NCI-H2107 (cell line): ENCODE data around the gene FGFBP1.
"Not testable (repeated sequence)": the region's sequence is repeated elsewhere in the genome, so short reads cannot be mapped to it uniquely, and the experiment has no call there.

ENCODE experiments used
- DNase-seq: peaks from one replicate; lab custom pipeline; 2025; lab: John Stamatoyannopoulos, UW

FGFBP1 gene

DNA sequence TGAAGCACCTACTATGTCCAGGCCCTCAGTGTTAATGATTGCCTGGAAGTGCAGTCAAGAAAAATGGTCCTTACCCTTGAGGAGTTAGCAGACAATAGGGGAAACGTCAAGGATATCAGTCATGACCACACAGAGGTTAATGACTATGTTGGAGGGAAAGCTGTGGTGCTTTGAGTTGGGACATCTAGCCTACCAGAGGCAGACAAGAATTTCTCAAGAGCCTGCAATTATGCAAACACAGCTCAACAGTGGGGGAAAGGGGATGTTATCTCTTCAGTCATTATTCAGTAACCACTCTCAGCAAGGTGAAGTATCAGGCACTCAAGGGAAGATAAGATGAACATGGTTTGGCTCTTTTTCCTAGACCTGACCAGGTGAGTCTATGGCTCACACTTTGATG lies 7.0 kb upstream of the FGFBP1 start:
- DNase-seq, result no peak

DNA sequence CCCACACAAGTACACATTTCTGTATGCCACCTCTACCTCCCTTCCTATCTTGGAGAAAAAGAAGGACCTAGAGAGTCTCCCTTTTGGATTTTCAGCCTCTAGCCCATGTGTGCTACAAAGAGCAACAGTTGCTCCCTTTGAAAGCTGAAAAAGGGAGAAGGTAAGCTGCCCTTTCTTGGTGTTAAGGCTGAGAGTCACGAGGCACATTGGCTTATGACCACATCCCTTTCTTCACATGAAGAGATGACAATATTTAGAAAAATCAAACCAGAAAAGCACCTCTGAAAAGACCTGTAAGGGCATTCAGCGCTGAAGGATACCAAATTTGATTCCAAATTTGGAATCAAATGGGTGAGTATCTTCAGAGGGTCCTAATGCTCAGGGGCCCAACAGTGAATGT lies 6.4 kb upstream of the FGFBP1 start:
- no peak for DNase-seq

DNA sequence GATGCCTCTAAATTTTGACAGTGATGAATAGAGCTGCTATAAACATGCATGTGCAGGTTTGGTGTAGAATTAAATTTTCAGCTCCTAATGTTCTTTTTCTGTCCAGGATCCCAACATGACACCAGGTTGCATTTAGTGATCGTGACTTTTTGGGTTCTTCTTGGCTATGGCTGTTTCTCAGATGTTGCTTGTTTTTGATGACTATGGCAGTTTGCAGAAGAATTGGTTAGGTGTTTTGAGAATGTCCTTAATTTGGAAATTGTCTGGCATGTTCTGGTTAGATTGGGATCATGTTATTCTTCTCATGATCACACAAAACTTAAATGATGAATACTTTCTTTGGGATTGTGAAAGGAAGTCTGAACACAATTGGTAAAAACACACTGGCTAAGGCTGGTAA lies 3.7 kb upstream of the FGFBP1 start:
- DNase-seq, result no peak

DNA sequence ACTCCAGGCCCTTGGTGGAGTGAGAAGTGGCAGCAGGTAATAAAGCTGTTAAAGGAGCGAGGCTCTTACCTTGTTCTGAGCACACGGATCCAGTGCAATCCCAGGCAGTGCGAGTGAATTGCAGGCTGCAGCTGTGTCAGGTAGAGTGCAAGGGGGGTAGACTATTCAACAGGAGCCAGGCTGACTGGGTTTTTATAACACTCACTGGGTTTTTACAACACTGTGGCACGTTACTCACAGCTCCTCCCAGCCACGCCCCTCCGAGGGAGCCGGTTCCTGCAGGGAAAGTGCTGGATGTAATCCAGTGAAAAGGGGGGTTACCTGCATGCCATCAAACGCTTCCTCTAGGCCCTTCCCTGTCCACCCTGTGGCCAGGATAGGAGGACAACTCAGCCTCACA lies 358 bp downstream of the FGFBP1 start:
- DNase-seq, result no peak

DNA sequence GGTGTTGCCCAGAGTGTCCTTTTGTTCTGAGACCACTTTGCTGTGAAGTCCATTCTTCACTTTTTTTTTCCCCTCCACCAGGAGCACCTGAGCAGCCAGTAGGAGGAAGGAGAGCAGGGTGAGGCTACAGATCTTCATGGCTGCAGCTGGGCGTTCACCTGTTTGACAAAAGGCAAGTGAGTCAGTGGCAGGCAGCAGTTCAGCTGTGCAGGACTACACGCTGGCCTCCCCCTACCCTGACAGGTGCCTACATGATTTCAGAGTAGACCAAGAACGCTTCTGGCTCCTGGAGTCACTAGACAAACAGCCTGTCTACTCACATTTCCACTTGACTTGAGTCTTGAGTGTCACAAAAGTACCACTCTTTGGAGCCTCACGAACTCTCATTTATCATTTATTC lies 2.0 kb downstream of the FGFBP1 start:
- no peak for DNase-seq

DNA sequence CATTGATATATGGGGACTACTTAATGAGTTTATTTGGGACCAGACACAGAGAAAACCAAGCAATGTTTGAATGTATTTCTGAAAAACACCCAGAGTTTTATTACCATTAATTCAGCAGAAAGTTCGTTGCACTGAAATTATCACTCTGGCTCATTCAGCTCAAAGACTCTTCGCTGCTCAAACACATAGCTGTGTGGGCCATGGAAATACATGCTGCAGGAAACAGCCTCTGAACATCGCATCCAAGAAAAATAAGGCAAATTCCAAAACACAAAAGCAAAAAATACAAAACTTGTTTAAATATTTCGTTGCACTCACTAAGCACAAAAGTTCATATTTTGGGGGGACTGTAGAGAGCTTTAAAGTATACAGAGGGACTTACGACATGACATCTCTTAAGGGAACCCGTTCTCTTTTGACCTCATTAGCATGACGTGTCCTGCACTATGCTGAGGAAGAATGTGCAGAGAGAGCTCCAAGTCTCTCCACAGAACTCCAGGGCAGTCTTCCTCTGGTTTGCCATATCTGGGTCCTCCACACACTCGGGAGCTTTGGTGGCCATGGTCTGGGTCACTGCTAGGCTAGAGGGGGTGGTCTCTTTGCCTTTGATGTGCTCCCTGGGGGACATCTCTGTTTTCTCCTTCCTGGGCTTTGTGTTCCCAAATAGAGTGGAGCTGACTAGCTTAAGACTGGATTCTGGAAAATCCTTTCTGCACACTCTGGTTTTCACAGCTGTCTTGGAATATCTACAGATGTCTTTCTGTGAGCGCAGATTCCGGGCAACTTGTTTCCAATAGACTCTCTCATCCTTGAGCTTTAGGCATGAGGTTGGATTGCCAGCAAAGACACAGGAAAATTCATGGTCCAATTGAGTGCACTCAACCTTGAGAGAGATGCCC lies 2.8 kb downstream of the FGFBP1 start:
- DNase-seq, result no peak

DNA sequence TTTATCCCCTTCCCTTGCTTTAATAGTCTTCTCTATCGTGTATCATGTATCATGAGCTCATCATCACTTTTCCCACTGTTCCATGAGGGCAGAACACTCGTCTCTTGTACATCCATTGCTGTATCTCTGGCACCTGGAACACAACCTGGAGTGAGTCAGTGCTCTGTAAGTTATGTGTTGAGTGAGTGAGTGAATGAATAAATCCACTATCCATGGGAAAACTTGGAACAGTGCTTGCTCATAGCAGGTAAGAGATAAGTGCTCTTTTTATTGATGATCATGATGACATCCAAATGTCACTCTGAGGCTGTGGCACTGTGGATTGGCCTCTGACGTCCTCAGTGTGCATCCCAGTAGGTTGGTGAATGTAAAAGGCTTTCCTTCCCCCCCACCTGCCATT lies 4.3 kb downstream of the FGFBP1 start:
- DNase-seq, result no peak

DNA sequence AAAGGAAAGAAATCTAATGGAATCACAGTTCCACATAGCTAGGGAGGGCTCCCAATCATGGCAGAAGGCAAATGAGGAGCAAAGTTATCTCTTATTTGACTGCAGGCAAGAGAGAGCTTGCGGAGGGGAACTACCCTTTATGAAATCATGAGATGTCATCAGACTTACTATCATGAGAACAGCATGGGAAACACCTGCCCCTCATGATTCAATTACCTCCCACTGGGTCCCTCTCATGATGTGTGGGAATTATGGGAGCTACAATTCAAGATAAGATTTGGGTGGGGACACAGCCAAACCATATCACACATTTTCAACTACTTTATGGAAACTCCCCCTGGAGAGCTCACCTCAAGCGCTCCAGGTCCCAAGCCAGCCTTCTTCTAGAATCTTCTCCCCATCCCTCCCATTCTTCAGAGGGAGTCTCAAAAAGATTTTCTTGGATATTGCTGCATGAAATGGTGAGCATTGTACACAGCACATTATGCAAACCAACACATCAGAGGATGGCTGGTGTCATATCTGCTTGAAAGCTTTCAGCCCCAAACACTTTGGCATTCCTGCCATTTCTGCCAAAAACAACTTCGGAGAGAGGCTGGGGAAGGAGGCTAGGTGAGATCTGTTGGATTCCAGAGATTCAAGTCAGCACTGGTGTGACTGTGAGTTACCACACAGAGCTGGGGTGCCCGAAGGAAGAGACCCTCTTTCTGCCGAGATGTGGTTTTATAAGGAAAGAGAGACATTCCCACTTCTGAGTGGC lies 6.9 kb downstream of the FGFBP1 start:
- DNase-seq, result no peak

DNA sequence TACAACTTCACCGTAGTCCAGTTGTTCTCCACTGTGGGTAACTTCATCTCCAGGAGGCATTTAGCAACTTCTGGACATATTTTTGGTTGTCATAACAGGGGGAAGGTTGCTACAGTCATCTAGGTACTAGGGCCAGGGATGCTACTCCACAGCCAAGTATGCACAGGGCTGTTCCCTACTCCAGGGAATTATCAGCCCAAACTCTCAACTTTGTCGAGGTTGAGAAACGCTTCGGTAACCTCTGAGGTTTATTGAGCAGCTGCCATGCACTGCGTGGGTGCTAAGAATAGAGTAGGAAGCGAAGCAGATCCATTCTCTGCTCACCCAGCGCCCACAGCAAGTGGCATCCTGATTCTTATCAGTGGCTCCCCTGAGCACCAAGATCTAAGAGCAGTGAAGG lies 8.2 kb downstream of the FGFBP1 start:
- DNase-seq, result no peak

DNA sequence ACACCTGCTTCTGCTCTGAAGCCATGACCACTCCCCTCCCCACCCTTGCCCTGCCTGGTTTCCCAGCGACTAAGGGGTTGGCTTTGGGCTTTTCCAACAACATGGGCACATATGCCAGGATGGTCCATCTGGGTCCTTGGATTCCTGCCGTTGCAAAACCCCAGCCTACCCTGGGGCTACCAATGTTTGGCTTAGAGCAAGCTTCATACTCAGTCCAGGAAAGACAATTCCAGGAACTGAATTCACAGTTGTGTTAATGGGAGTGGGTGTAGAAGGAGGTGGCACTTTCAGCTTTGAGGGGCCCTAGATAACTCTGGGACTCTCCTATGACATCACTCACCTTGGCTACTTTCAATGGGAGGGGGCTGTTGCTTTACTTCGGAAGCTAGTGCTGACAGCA lies 9.0 kb downstream of the FGFBP1 start:
- no peak for DNase-seq

DNA sequence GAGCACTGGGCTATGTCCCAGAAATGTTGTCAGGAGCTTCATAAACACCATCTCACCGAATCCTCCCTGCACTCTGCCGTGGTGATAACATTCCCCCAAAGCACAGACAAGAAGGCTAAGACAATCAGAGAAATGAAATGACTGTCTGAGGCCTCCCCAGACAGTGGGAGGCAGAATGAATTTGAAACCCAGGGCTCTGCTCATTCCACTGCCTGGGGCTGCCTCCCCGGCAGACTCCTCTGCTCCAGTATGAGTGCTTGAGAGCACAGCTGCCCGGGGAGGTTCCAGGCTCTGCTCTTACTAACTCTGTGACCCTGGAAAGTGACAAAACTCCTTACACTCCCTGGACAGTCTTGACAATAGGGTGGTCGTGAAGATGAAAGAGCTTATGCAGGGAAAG lies 9.7 kb downstream of the FGFBP1 start:
- DNase-seq, result no peak

DNA sequence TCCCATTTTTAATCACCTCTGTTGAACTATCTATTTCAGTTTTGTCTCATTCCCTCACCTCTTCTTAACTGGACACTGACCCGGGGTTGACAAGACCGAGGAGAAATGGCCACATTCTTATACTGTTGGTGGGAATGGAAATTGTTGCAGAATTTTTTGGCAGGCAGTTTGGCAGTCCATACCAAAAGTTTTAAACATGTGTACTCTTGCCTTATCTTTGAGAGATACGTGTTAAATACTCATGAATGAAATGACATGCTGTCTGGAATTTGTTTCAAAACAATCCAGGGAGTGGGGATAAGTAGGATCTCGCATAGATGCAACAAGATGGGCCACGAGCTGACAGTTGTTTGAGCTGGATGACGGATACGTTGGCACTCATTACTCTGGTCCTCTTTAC lies 12.1 kb downstream of the FGFBP1 start:
- DNase-seq, result no peak

DNA sequence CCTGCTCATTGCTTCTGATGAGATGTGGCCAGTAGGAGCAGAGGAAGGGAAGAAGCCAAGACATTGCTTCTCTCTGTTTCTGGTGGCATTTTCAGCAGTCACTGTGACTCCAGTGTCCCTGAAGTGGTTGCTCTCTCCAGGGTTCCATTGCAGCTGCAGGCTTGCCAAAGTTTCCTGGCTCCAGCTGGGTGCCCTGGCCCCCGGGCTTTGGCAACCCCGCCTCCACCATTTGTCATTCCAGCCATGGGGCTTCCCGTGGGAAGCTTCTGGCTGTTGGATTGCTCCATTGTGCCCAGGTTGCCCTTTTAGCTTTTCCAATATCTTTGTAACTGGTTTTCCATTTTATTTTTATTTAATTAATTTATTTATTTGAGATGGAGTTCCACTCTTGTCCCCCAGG lies 12.7 kb downstream of the FGFBP1 start:
- DNase-seq, result no peak

DNA sequence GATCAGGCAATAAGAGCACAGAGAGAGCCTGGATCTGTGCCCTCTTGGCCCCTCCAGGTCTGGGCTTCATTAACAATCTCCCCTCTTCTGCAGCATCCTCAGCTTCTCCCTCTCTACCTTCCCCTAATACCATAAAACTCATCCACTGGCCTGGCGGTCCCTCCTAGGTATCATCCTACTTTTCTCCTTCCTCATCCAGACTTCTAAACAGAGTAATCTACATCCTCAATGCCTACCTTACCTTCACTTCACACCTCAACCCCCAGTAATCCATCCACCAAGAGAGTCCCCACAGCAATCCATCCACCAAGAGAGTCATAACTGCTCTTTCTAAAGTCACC lies 17.0 kb downstream of the FGFBP1 start:
- DNase-seq, result no peak

DNA sequence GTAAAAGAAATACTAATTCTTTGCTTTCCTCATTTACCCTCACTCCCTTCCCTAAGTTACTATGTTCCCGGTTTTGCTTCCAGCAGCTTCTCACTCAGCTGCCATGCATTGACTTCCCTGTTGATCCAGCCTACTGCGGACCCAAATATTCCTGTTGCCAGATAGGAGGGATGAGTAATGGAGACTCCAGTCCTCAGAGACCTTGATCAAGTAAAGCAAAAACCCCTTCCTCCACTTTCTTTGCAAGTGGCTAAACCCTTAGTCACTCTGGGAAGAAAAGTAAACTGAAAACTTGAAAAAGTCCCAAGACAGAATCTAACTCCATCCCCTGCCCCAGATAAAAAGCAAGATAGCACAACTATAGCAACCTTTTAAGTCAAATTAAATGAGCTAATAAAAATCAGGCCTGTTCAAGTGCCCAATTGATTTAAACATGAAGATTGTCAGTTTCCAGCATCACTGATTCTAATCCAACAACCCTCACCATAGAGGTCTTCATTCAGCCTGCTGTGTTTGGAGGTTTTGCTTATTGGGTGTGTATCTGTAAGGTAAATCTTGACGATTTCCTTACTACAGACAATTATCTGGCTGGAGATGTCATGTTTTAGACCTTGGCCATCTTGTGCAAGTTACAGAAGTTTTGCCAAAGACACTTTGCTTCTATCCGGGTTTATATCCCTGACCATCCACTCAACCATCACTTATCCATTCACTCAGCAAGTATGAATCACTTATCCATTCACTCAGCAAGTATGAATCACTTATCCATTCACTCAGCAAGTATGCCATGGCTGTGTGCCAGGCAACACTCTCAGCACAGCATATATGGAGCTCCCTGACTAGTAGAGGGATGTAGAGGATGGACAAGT lies 17.6 kb downstream of the FGFBP1 start:
- no peak for DNase-seq

DNA sequence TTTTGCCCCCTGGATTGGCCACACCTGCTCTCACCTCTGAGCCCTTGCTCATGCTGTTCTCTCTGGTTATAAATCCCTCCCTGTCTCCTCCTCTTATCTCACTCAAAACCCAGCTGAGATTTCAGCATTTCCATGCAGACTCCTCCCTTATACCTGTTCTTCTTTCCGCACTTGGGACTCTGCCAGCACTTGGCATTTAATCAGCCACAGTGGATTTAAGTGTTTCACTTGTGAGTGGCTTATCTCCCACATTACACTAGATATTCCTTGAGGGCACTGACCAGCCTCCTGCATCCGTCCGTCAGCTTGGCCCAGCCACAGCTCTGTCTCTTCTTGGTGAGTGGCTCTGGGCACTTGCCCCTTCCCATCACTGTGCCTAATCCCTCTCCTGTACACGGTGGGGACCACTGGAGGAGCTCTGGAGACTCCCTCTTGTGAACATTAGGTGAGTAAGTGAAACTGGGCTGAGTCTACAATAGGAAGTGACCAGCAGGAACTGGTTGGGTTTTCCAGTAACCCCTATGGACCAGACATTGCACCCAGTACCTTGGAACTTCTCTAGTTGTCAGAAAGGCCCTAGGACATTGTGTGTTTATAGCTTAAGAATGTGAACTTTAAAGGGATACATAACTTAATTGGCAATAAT lies 19.9 kb downstream of the FGFBP1 start:
- DNase-seq, result no peak

DNA sequence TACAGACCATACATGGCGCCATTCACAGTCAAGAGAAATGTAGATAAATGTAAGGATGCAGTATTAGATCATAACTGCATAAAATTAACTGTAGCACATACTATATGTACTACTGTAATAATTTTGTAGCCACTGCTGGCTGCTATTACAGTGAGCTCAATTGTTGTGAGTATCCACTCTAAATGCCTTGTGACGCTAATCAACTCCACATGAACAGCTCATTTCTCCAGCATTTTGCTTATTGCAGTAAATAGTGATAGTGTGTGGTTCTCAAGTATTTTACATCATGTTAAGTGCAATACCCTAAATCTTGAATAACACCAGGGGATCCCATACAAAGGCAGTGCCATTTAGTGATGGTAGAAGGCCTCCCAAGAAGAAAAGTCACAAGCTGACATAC lies 21.2 kb downstream of the FGFBP1 start:
- DNase-seq, result no peak

DNA sequence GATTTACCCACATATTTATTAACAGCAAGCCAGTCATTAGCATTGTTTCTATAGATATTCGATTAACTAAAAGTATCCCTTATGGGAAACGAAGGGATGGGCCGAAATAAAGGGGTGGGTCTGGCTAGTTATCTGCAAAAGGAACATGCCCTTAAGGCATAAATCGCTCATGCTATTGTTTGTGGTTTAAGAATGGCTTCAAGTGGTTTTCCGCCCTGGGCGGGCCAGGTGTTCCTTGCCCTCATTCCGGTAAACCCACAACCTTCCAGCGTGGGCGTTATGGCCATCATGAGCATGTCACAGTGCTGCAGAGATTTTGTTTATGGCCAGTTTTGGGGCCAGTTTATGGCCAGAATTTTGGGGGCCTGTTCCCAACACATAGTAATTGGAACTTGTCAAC lies 22.2 kb downstream of the FGFBP1 start:
- DNase-seq, result not testable (repeated sequence)

DNA sequence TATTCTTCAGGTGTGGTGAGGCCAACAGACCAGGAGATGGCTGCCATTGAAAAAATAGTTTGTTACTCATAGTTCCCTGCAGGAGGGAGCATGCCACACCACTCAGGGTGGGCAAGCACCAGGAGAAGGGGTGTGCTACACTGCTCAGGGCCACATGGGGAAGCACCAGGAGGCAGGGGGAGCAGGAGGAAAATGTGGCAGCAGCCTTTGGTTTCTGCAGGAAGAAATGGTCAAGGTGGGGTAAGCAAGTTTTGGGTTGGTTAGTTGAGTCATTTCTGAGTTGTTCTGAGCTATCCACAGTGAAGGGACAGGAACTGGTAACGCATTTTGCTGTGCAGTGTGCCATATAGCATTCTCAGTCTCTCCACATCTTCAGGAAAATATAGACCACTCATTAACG lies 23.8 kb downstream of the FGFBP1 start:
- DNase-seq, result no peak

DNA sequence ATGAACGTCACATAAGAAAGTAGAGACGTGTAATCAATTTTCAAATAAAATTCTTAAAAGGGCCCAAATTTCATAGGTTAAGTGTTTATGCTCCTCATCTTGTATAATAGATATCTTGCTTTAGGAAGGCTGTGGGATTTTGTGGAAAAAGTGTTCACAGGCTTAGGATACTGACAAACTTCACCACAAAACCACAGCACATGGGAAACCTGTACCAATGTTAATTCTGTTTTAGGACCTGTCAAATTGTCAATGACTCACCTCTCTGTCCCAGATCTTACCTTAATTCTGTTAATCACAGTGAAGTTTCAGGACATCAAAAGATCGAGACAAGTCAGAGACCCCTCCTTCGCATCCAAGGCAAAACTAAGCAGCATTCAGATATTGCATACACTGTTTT lies 24.2 kb downstream of the FGFBP1 start:
- no peak for DNase-seq

DNA sequence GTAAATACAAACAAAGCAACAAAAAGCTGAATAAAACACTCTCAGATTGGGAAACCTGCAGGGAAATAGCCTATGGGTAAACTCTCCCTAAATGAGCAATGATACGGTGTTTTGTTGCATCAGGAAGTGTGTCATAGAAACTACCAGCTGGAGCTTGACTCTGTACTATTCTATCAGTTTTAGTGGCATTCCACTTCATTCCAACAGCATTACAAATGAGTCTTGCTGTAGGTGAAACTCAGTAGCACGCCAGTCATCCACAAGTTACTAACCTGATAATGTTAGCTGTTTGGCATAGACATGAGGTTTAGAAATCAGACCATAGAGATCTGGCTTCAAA lies 24.9 kb downstream of the FGFBP1 start:
- no peak for DNase-seq

DNA sequence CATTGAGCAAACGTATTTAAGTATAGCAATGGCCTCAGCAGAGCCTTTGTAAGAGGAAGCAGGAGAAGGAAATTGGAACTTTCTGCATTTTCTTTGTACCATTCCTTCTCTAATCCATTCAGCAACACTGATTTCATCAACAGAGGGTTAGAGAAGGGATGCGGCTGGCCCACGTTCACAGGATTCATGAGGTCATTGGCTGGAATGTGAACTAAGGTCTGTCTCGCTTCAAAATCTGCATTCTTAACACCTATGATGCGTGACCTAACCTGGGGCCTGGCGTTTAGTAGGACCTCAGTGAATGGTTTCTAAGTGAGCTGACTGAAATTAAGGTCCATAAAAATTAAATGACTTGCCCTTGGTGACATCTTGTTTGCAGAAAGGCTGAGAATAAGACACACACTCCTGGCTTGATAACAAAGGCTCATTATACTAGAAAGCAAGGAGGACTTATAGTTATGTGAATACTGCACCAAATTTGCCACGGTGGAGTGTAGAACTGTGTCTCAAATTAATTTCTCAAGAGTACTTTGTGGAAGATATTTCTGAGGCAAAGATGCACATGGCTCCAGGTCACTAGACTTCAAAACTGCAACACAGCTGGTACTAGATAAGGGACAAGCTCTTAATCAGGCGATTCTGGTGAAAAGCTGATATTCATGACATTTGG lies 25.4 kb downstream of the FGFBP1 start:
- DNase-seq, result no peak
